GM21526 (cell line): ENCODE data around the gene MRS2.

ENCODE experiments used
- ATAC-seq: cut with Tn5 transposase; IDR thresholded peaks from one replicate; pipeline ENCODE4 v1.9.1; 2021; ENCODE audit warnings: moderate library complexity; ENCODE audit not compliant: unreplicated experiment, low FRiP score

The MRS2 gene

GRCh38 chr6:24460966-24461365 lies 58.2 kb downstream of the MRS2 start:
- ATAC-seq = no peak

GRCh38 chr6:24464253-24465038 lies 61.7 kb downstream of the MRS2 start:
- ATAC-seq = no peak

- ATAC-seq = no peak
These were observed 67.1 kb downstream of the MRS2 start for GRCh38 chr6:24469811-24470210.

GRCh38 chr6:24472181-24472580 lies 69.4 kb downstream of the MRS2 start:
- no peak for ATAC-seq
